SH-SY5Y (cell line): ENCODE data around the gene CHIT1.

ENCODE experiments used
- GATA2 ChIP-seq: IDR thresholded peaks from 2 replicates; pipeline ENCODE4 v1.6.1; 2011; ENCODE audit warnings: mild to moderate bottlenecking, low read depth, low read length
- GATA3 ChIP-seq: IDR thresholded peaks from 2 replicates; pipeline ENCODE4 v1.6.1; 2011; ENCODE audit warnings: low read depth, mild to moderate bottlenecking, low read length, moderate library complexity

- TF ChIP-seq GATA2 = no peak
- no peak for TF ChIP-seq GATA3
Measured at GRCh38 chr1:203199002-203199401, 30.5 kb downstream of the CHIT1 start.
